Neural progenitor cell (in vitro differentiated cells): ENCODE data around the gene PLEKHG4B. TPM values are rescaled to one million over a fixed set of nuclear protein-coding genes. Genes with fewer than 3 reads are reported as not detected.

Experiments used
- DNase-seq: peaks from one replicate; pipeline ENCODE4 v3.0.0-alpha.2; 2016; ENCODE audit warnings: low spot score
- H2AFZ ChIP-seq: fragments of 200-600 bp; sonication (generic); replicated peaks from 2 replicates; pipeline ENCODE4 v1.6.1; 2016; ENCODE audit warnings: antibody characterized with exemption
- H3F3A ChIP-seq: fragments of 200-600 bp; sonication (generic); 2 replicates; pipeline ENCODE4 v1.6.1; 2016; ENCODE audit warnings: antibody characterized with exemption, low read depth
- H3K27ac ChIP-seq: fragments of 200-600 bp; sonication (generic); 2 replicates; pipeline ENCODE4 v1.5.1; 2016; ENCODE audit warnings: mild to moderate bottlenecking
- H3K27me3 ChIP-seq: fragments of 200-600 bp; sonication (generic); 2 replicates; pipeline ENCODE4 v1.6.1; 2016; ENCODE audit warnings: mild to moderate bottlenecking, moderate library complexity
- H3K36me3 ChIP-seq: fragments of 200-600 bp; sonication (generic); 2 replicates; pipeline ENCODE4 v1.5.1; 2016
- H3K4me1 ChIP-seq: fragments of 200-600 bp; sonication (generic); 2 replicates; pipeline ENCODE4 v1.6.1; 2016; ENCODE audit warnings: mixed run types
- H3K4me2 ChIP-seq: fragments of 200-600 bp; sonication (generic); 2 replicates; pipeline ENCODE4 v1.6.1; 2016
- H3K4me3 ChIP-seq: fragments of 200-600 bp; sonication (generic); 2 replicates; pipeline ENCODE4 v1.5.1; 2016
- H3K79me2 ChIP-seq: fragments of 200-600 bp; sonication (generic); 2 replicates; pipeline ENCODE4 v1.6.1; 2016; ENCODE audit warnings: low read depth
- H3K9ac ChIP-seq: fragments of 200-600 bp; sonication (generic); 2 replicates; pipeline ENCODE4 v1.6.1; 2016
- H3K9me3 ChIP-seq: fragments of 200-600 bp; sonication (generic); 2 replicates; pipeline ENCODE4 v1.5.1; 2016; ENCODE audit warnings: low read depth
- H4K20me1 ChIP-seq: fragments of 200-600 bp; sonication (generic); 2 replicates; pipeline ENCODE4 v1.6.1; 2016; ENCODE audit warnings: low read depth
- H3K27ac Mint-ChIP-seq: 3 replicates; pipeline ENCODE4 v1.8.0; 2021; ENCODE audit warnings: mixed read lengths
- H3K27me3 Mint-ChIP-seq: 2 replicates; pipeline ENCODE4 v1.8.0; 2022; ENCODE audit warnings: low read depth, mild to moderate bottlenecking, inconsistent platforms, moderate library complexity, mixed read lengths; ENCODE audit not compliant: insufficient read depth
- H3K36me3 Mint-ChIP-seq: 3 replicates; pipeline ENCODE4 v1.8.0; 2021; ENCODE audit warnings: mixed read lengths
- H3K4me1 Mint-ChIP-seq: 3 replicates; pipeline ENCODE4 v1.8.0; 2021; ENCODE audit warnings: mixed read lengths
- H3K4me3 Mint-ChIP-seq: 3 replicates; pipeline ENCODE4 v1.8.0; 2021; ENCODE audit warnings: mild to moderate bottlenecking, moderate library complexity, mixed read lengths
- H3K9me3 Mint-ChIP-seq: 3 replicates; pipeline ENCODE4 v1.8.0; 2020; ENCODE audit warnings: mixed read lengths
- CTCF ChIP-seq: fragments of 200-600 bp; sonication (generic); IDR thresholded peaks from 2 replicates; pipeline ENCODE4 v1.5.1; 2017; ENCODE audit warnings: antibody characterized with exemption, mild to moderate bottlenecking
- EZH2 ChIP-seq: fragments of 200-600 bp; sonication (generic); IDR thresholded peaks from 2 replicates; pipeline ENCODE4 v1.6.1; 2017; ENCODE audit warnings: antibody characterized with exemption, mild to moderate bottlenecking, moderate library complexity
- EZH2phosphoT487 ChIP-seq: fragments of 200-600 bp; sonication (generic); IDR thresholded peaks from 2 replicates; pipeline ENCODE4 v1.6.1; 2017; ENCODE audit warnings: antibody characterized with exemption
- total RNA-seq: library from RNA; depleted of rRNA; stranded (reverse); fragments of >200 nt; gene quantifications from 2 replicates; pipeline ENCODE4 v1.2.3, GENCODE V29; 2015; ENCODE audit warnings: low replicate concordance

Gene PLEKHG4B
- total RNA-seq, 1 donor from 2014 or later, result 28.8 TPM

- TF ChIP-seq CTCF (no peak), EZH2 (no peak), EZH2phosphoT487 (no peak)
- Histone ChIP-seq H3K27ac (no peak overlapping the region), H2AFZ (no peak overlapping the region), H3K4me3 (no peak overlapping the region), H4K20me1 (no peaks in the 10 kb centered on the region), H3K27me3 (no peaks in the 10 kb centered on the region), H3K9me3 (no peaks in the 10 kb centered on the region), H3K36me3 (no peaks in the 10 kb centered on the region), H3F3A (peaks cover 9% of the 10 kb centered on the region), H3K4me1 (peaks cover 43% of the 10 kb centered on the region), H3K9ac (no peak overlapping the region), H3K79me2 (no peaks in the 10 kb centered on the region), H3K4me2 (no peak overlapping the region)
- H3K9me3 Mint-ChIP-seq, result peaks cover 2% of the 10 kb centered on the region
- peak overlapping the region; percentile 43 for H3K4me3 Mint-ChIP-seq
- peak overlapping the region; percentile 62 for H3K27ac Mint-ChIP-seq
- no peaks in the 10 kb centered on the region for H3K27me3 Mint-ChIP-seq
- H3K4me1 Mint-ChIP-seq, result peaks cover 63% of the 10 kb centered on the region
- DNase-seq, result no peak
- peaks cover 5% of the 10 kb centered on the region for H3K36me3 Mint-ChIP-seq
These were observed 15.4 kb upstream of the PLEKHG4B start for GRCh38 chr5:76358-77169.

GRCh38 chr5:77170-77501 lies 14.8 kb upstream of the PLEKHG4B start:
- no peaks in the 10 kb centered on the region for H3K36me3 ChIP-seq
- no peak overlapping the region for H3K27ac ChIP-seq
- H2AFZ ChIP-seq, result no peak overlapping the region
- H3K4me3 Mint-ChIP-seq, result no peak overlapping the region
- no peak overlapping the region for H3K4me3 ChIP-seq
- TF ChIP-seq CTCF (no peak), EZH2phosphoT487 (no peak), EZH2 (no peak)
- no peaks in the 10 kb centered on the region for H3K27me3 ChIP-seq
- no peak overlapping the region for H3K9ac ChIP-seq
- peaks cover 4% of the 10 kb centered on the region for H3K36me3 Mint-ChIP-seq
- no peak for DNase-seq
- peaks cover 2% of the 10 kb centered on the region for H3K9me3 Mint-ChIP-seq
- peaks cover 5% of the 10 kb centered on the region for H3K27me3 Mint-ChIP-seq
- peak overlapping the region; percentile 62 for H3K27ac Mint-ChIP-seq
- H3K79me2 ChIP-seq, result no peaks in the 10 kb centered on the region
- H3K4me2 ChIP-seq, result peak overlapping the region; percentile 15
- H4K20me1 ChIP-seq, result no peaks in the 10 kb centered on the region
- peaks cover 67% of the 10 kb centered on the region for H3K4me1 Mint-ChIP-seq
- peaks cover 13% of the 10 kb centered on the region for H3F3A ChIP-seq
- peaks cover 47% of the 10 kb centered on the region for H3K4me1 ChIP-seq
- H3K9me3 ChIP-seq, result no peaks in the 10 kb centered on the region

- Mint-ChIP-seq H3K4me3 (no peak overlapping the region), H3K9me3 (peaks cover 2% of the 10 kb centered on the region), H3K4me1 (peaks cover 71% of the 10 kb centered on the region), H3K36me3 (peaks cover 4% of the 10 kb centered on the region), H3K27me3 (peaks cover 7% of the 10 kb centered on the region), H3K27ac (peak overlapping the region; percentile 62)
- Histone ChIP-seq H3K4me1 (peaks cover 51% of the 10 kb centered on the region), H3F3A (peaks cover 17% of the 10 kb centered on the region), H3K4me3 (no peak overlapping the region), H3K36me3 (no peaks in the 10 kb centered on the region), H3K9ac (no peak overlapping the region), H4K20me1 (no peaks in the 10 kb centered on the region), H3K27me3 (no peaks in the 10 kb centered on the region), H3K79me2 (no peaks in the 10 kb centered on the region), H3K4me2 (peak overlapping the region; percentile 15), H3K27ac (no peak overlapping the region), H2AFZ (no peak overlapping the region), H3K9me3 (no peaks in the 10 kb centered on the region)
- TF ChIP-seq CTCF (no peak), EZH2phosphoT487 (no peak), EZH2 (no peak)
- DNase-seq, result no peak
These were observed 14.4 kb upstream of the PLEKHG4B start for GRCh38 chr5:77546-77945.
